Activated CD4-positive, alpha-beta T cell treated with anti-CD3 and anti-CD28 coated beads for 24 hours (primary cell): ENCODE results near the gene FNDC5.

ENCODE experiments used
- DNase-seq, 2 donors: peaks; one replicate each; pipeline ENCODE4 v3.0.0-alpha.2; 2020; ENCODE audit warnings: low read depth in 2 of 2

FNDC5 gene

DNA sequence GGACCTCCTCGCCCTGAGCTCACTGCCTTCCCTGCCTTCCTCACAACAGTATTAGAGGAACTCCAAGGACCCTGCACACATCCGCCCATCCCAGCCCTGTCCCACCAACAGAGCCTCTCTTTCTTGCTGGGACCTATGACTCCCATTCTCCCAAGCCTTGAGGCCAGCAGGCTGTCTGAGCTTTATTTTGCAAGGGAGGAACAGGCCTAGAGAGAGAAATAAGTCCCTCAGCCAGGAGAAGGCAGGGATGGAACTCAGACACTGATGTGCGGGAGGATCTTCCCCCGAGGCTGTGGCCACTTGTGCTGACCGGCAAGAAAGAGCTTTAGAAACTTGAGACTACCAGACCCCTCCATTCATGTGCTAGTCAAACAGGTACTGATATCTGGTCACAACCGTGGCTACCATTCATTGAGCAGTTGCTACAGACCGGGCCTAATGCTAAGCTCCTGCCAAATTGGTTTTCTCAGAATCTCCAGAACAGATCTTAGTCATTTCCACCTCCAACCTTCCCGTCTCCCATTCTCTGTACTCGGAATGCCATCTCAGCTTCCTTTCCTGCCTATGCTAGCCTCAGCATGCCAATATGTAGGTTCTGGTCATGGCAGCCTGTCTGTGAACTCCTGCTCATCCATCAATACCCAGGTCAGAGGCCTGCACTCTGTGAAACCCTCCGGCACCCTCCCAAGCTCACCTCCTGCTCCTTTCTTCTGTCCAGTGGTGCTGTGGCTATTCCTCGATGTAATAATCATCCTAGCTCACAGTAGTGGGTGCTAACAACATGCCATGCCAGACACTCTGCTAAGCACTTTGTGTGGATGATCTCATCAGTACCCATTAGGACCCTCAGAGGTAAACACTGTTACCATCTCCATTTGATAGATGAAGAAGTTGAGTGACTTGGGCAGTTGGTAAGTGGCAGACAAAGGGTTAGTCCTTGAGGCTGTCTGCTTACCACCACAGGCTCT lies 26.7 kb upstream of the FNDC5 start:
- no peak for DNase-seq

DNA sequence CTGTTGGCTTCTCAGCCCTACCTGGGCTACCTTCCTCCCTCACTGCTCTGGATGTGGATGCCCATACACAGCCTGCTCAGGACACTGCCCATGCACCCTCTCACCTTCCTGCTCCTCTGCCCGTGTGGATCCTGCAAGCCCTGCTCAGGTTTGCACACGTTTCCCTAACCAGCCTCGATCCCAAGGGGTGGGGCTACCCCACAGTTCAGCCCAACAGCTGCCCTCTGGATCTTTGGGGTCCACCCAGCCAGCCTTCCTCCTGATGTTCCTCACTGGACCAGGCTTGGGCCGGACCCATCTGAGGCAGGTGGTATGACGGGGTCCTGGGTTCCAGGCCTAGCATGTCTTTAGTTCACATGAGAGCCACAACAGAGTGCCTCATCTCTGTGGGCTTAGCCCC lies 25.7 kb upstream of the FNDC5 start:
- DNase-seq: no peak

DNA sequence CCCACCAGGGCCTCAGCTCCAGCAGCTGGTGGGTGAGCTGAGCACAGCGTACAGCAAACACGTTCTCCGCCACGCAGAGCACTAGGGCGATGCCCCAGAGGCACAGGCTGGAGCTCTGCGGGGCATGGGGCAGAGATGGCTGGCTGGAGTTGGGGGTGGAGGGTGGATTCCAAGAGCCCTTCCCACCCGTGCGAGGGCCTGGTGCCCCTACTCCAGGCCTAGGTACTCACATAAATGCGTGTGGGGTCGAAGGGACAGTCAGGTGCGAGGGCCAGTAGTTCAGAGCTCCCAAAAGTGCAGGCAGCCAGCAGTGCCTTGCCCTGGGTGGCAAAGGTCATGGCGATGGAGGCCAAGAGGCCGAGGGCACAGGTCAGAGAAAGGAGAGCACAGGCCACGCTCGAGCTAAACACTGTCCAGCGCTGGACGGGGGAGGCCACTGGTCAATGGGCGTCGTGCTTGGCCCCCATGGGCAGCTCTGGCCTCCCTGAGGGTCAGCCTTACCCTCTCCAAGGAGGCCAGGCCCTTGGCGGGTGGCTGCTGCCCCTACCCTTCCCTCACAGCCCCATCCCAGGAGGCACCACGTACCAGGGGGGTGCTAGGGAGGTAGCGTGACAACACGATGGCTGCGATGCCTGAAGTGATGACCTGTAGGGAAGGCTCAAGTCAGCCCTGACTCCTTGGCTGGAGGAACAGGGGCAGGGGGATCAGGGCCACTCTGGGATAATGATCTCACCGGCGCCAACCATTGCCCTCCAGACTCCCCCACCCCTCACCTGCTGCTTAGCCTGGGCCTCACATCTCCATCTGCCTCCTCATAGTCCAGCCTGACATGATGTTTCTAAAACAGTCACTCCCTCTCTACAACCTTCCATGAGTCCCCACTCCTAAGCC lies 24.9 kb upstream of the FNDC5 start:
- no peak for DNase-seq

DNA sequence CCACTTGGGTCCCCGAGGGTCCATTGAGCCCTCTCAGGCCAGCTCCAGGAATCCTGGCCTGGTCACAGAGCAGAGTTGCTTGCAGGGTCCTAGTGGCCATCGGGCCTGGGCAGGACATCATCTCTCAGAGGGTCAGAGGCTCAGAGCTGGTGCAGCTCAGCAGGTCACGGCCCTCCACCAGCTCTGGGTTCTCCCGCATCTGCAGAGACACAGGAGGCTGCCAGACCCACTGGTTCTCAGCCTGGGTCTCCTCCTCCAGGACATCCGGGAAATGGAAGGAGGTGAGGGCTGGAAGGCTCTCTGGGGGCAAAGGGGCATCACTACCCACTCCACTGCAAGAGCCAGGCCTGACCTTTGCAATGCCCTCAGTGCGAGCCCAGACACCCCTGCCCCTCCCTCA lies 24.0 kb upstream of the FNDC5 start:
- no peak for DNase-seq

DNA sequence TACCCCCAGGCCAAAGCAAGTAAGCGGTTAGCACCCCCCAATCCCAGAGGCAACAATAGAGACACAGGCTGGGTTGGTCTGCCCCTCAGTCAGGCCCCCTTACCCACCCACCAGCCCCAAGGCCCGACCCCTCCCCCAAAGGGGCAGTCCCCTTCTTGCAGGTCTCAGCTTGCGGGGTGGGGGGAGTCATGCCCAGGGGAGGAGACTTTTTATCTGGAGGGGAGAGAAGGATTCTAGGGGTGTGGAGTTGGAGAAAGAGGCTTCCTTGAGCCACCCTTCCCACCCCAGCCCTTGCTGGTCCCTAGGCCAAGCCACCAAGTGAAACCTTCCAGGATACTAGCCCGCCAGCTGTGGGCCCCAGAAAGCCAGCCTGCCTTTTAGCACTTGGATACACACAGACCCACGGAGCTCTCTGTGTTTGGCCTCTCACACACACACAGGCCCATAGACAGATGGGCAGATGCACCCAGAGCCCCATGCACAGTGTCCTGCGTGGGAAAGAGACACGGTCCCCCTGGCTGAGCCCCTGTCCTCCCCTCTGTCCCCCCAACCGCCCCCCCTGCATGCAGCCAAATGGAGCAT lies 23.4 kb upstream of the FNDC5 start:
- no peak for DNase-seq

DNA sequence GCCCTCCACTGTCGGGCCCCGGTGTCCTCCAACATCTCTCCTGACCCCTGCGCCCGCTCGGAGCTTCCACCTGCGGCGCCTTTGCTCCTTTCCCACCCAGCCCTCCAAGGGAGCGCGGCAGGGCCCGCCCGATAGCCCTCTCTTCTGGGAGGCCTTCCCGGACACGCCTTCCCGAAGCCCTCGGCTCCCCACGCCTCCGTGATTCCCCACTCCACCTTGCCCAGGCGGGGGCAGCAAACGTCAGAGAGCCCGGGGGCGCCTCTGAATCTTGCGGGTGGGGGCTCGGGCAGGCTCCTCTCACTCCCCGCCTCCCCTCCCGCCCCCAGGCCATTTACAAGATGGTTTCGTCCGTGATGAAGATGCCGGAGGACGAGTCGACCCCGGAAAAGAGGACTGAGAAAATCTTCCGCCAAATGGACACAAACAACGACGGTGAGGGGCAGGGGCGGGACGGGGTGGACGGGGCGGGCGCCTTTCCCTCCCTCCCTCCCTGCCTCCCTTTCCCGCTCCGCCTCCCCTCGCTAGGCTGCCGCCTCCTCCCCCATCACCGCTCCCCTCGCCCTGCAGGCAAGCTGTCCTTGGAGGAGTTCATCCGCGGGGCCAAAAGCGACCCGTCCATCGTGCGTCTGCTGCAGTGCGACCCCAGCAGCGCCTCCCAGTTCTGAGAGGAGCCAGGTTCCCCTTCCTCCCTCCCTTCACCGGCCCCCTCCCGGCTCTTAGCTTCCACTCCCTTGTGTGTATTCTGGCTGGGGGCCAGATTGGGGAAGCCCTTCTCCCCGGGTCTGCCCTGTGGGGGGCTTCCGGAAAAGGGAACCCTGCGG lies 22.7 kb upstream of the FNDC5 start:
- peak in 1 of 2 donors; percentile 11 for DNase-seq

DNA sequence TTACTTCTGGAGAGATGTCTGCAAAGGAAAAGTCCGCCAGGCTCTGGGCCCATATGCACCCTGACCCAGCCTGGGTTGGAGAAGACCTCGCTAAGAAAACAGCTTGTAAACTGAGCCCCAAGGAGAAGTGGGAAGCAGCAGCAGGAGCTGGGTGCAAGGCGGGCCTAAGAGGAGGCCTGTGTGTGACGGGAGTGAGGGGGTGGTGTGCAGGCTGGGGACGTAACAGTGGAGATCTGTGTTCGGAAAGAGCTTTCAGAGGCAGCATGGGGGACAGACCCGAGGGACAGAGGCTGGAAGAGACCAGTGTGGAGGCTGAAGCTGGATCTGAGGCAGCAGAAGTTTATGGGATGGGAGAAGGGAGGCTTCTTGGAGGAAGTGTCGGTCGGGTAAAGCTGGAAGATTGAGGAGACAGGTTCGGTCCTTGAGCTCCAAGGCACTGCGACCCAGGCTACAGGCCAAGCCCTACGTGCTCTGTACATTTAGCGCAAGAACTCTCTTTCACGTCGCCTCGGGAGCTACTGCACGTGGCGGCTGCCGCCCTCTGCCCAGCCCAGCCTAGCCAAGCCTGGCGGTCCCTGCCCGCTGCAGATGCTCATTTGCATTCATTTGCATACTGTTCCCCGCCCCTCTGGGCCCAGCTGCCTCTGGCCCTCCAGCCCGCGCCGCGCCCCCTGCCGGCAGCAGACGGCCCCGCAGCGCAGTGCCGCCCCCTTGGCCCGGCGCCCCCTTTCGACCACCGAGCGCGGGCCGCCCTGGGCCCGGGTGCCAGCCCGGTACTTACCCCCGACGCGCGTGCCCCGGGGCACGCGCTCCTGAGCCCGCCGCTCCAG lies 21.9 kb upstream of the FNDC5 start:
- peak in 1 of 2 donors; percentile 39 for DNase-seq

DNA sequence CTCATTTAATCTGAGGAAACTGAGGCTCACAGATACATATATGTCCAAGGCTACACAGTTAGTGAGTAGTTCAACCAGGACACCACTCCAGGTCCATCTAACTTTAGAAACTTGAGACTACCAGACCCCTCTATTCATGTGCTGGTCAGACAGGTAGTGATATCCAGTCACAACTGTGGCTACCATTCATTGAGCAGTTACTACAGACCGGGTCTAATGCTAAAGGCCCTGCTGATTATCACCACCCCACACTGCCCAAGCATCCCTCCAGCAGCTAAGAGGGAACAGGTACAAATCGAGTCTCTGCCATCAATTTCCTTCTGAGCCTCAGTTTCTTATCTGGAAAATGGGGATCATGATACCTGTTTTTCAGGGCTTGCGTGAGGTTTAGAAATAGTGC lies 20.9 kb upstream of the FNDC5 start:
- no peak for DNase-seq

DNA sequence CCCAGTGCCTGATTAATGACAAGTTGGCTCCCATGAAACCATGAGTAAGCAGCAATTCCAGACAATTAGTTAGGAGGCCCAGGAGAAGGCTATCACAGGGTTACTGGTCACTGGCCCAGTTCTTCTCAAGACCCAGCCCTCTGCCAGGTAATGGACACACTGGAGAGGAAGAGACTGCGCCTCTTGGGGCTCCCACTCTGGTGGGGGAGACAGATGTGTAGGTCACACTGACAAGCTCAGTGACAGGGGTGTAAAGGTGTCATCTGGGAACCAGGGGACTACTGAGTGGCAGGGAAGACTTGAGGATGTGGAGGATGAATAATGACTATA lies 20.5 kb upstream of the FNDC5 start:
- no peak for DNase-seq

DNA sequence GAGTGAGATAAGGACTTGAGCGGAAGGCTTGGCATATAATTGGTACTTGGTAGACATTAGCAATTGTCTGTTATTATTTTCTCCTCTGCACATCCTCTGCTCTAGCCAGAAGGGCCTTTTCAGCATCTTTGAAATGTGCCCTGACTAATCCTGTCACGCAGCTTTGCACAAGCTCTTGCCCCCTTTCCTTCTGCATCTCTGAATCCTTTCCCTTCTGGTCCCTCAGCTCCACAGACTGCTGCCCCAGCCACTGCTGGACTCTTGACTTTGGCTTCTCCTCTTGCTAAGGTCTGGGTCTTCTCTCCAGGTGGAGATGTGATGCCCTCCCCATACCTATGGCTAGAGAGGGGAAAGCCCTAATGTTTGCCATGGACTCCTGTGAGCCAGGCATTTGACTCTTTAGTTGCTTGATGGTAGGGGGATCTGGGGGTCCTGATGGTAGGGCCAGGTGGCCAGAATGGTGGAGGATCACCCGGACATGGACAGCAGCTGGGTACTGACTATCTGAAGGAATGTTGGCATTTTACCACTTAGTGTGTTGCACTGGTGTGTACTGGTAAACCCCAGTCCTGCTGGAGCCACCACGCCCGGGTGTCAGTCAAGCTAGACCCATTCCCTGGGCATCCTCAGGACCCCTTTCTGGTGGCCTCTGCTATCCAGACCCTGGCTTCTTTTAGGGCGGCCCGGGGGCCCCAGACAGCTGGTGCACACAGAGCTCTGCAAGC lies 20.0 kb upstream of the FNDC5 start:
- DNase-seq: no peak

DNA sequence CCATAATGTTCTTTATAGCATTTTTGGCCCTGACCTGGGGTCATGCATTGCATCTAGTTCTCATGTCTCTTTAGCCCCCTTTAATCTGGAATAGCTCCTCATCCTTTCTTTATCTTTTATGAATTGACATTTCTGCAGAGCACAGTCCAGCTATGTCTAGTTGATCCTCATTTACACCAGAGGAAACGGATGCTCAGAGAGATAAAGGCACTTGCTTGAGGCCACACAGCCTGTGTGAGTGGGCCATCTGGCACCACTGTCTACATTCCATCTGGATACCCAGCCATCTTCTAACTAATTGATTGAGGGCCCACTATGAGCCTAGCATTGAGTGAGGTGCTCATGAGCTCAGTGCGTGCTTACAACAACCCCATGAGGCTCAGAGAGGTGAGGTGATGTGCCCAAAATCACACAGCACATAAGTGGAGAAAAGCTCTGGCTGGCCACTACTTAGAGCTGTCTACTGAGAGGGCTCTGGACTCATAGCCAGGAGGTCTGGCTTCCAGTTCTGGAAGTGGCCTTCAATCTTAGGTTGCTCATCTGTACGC lies 19.1 kb upstream of the FNDC5 start:
- no peak for DNase-seq

DNA sequence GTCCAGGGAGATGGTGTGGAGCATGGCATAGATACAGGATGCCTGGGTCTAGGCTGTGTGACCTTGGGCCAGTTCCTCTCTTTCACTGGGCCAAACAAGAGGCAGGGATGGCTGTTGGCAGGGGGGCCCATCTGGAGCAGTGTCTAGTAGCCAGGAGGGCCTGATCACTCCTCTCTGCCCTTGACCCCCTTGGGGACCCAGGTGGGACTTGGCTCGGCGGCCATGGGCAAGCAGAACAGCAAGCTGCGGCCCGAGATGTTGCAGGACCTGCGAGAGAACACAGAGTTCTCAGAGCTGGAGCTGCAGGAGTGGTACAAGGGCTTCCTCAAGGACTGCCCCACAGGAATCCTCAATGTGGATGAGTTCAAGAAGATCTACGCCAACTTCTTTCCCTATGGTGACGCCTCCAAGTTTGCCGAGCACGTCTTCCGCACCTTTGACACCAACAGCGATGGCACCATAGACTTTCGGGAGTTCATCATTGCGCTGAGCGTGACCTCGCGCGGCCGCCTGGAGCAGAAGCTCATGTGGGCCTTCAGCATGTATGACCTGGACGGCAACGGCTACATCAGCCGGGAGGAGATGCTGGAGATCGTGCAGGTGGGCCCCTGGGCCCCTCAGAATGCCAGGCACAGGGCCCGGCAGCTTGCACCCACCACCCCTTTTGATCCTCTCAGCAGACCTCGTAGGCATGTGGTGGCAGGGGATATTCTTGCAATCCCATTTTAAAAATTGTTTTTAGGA lies 18.1 kb upstream of the FNDC5 start:
- no peak for DNase-seq

DNA sequence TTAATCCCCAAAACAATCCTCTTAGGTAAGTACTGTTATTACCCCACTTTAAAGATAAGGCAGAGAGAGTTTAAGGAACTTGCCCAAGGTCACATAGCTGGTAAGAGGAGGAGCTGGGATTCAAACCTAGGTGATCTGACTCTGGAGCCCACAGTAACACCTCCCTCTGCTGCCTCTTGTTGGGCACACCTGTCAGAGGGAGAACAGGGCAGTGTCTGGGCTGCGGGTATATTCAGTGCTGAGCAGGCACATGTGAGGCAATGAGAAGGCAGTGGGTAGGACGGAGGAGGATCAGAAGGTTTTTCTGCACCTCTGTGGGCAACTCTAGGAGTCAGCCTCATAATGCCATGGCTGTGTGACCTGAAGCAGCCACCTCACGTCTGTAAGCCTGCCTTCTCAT lies 17.4 kb upstream of the FNDC5 start:
- DNase-seq: no peak

DNA sequence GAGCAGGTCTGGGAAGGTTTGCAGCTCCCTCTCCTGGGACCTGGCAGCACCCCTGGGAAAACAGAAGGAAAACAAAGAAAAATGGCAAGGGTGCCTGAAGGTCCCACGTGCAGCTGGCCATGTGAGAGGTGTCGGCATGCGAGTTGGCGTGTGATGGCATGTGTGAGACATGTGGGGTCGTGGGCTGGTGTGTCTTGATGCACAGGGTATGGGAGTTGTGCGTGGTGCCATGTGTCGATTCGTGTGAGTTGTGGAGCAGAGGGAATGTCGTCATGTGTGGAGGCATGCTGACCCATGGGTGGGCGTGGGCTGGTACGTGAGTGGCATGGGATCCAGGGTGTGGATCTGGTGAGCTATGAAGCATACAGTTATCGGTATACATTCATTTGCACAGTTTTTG lies 16.9 kb upstream of the FNDC5 start:
- no peak for DNase-seq

DNA sequence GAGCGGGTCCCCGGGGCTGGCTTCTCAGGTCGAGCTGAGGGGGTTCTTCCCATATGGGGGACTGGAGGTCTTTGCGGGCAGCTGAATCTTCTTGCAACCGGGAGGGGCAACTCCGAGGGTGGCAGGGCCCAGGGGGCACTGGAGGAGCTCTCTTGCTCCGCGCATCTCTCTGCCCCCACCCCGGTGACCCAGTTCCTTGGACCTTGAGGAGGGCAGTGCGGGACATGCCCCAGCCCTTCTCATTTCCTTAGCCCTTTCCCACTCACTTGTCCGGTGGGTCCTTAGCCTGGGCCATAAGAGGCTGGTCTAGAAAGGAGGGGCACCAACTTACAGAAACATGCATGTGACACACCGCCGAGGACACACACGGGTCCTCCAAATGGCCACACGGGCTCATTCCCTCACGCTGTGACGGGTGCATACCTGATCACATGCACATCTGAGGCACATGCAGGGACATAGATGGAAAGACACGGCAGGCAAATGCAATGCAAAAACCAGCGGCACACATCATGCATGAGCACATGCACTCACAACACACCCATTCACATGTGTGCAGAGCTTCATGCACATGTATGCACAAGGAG lies 16.2 kb upstream of the FNDC5 start:
- DNase-seq: no peak

DNA sequence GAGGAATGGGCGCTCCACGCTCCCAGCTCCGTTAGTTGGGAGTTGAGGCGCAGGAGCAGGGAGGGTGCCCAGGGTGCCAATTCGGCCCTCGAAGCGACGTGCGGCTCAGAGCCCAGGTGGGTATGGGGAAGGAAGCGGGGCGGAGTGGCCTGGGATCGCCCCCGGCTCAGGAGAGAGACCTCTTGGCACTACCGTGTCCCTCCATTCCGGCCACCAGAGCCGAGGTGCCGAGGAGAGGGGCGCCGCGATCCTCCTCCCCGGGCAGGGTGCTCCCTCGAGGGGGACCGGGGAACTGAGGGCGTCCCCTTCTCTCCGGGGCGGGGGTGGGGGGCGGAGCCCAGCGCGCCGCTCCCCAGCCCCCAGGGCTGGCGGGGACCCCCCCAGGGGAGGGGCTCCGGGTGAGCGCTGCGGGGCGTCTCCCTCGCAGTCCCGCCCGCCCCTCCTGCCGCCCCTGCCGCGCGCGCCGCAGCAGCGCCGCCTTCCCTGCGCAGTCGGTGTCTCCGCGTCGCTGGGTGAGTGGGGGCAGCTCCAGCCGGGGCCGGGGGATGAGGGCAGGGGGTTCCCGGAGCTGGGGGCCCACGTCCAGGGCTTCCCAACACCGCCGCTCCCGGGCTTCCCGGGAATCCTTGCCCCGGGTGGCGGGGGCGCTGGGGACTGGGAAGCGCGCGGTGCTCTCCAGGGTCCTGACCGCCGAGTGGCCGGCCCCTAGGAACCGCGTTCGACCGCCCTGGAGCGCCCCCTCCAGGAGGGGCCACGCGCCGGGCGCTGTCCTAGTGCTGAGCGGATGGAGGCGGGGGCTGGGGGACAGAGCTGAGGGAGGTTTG lies 15.5 kb upstream of the FNDC5 start, which contains the start of gene HPCA:
Gene HPCA (plus strand): TSS at position 488 of the 824 bp plus-strand sequence. CDS start 2,408 bp downstream, outside the sequence.
- DNase-seq: peak in 1 of 2 donors; percentile 32

DNA sequence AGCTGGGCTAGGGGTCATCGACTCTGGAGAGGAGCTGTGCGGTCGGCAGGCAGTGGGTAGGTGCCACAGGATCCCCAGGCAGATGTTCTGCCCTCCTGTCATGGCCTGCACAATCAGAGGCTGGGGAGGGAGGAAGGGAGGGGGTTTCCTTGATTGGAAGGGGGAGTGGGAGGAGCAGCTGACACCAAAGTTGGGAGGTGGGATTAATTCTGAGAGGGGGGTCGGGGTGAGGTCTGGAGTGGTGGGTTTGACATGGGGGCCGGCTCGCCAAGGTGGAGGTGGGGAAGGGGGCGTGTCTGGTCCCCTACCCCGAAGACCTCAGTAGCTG lies 14.9 kb upstream of the FNDC5 start:
- no peak for DNase-seq

DNA sequence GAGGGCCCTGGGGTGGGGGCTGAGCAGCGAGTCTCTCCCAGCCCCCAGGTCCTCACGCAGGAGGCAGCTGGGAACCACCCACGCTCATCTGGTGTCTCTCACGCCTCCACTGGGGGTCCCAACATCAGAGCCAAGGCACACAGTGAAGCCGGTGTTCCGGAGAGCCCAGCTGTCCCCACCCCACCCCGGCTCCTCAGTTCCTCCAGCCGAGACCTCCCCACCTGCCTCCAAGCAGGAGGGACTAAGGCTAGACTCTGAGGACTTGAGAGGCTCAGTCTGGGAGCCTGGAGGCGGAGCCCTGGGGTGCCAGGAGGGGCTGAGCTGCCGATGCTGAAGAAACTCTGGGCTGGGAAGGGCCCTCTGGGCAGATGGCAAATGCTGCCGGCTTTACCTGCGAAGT lies 14.0 kb upstream of the FNDC5 start:
- no peak for DNase-seq
